Activated CD8-positive, alpha-beta memory T cell treated with anti-CD3 and anti-CD28 coated beads, Interleukin-2, amount 50 U/mL, for 24 hours (primary cell): ENCODE measurements around the gene BCAS1.

Source experiments
- DNase-seq: peaks from one replicate; pipeline ENCODE4 v3.0.0-alpha.2; 2020; ENCODE audit errors: extremely low read depth

BCAS1 gene

GRCh38 chr20:53929399-53929798, 141.0 kb downstream of the BCAS1 start:
- DNase-seq = no peak

GRCh38 chr20:53927990-53928389, 142.4 kb downstream of the BCAS1 start:
- no peak for DNase-seq

GRCh38 chr20:53926428-53927028, 143.9 kb downstream of the BCAS1 start:
- DNase-seq = no peak

GRCh38 chr20:53925651-53926401, 144.6 kb downstream of the BCAS1 start:
- DNase-seq = no peak

- DNase-seq = no peak
Measured at GRCh38 chr20:53923566-53924369, 146.6 kb downstream of the BCAS1 start.

- no peak for DNase-seq
Measured at GRCh38 chr20:53922901-53923314, 147.5 kb downstream of the BCAS1 start.

- DNase-seq = no peak
Measured at GRCh38 chr20:53921443-53921973, 148.9 kb downstream of the BCAS1 start.

- no peak for DNase-seq
Measured at GRCh38 chr20:53920647-53921245, 149.6 kb downstream of the BCAS1 start.

- no peak for DNase-seq
Measured at GRCh38 chr20:53919886-53920285, 150.5 kb downstream of the BCAS1 start.

- no peak for DNase-seq
Measured at GRCh38 chr20:53918949-53919361, 151.4 kb downstream of the BCAS1 start.

GRCh38 chr20:53918020-53918311, 152.4 kb downstream of the BCAS1 start:
- no peak for DNase-seq

- no peak for DNase-seq
Measured at GRCh38 chr20:53917145-53918019, 153.0 kb downstream of the BCAS1 start.

GRCh38 chr20:53916173-53916512, 154.3 kb downstream of the BCAS1 start:
- DNase-seq = no peak

GRCh38 chr20:53915446-53916172, 154.8 kb downstream of the BCAS1 start:
- peak; percentile 94 for DNase-seq

- DNase-seq = no peak
Measured at GRCh38 chr20:53914781-53915445, 155.5 kb downstream of the BCAS1 start.

- no peak for DNase-seq
Measured at GRCh38 chr20:53914091-53914780, 156.2 kb downstream of the BCAS1 start.

GRCh38 chr20:53911301-53911700, 159.1 kb downstream of the BCAS1 start:
- no peak for DNase-seq

GRCh38 chr20:53910351-53911002, 159.9 kb downstream of the BCAS1 start:
- no peak for DNase-seq
